ENCODE measurements around the gene FAM118A.
A peak's percentile ranks its signal among the peaks of the same experiment; 100 is the strongest.
"Not testable (repeated sequence)": the region's sequence is repeated elsewhere in the genome, so short reads cannot be mapped to it uniquely, and the experiment has no call there.

Gene FAM118A

GRCh38 chr22:45310331-45310976 is 720 bp downstream of the FAM118A start:
- DNase-seq: peak; percentile 37
- no peak for ATAC-seq

- DNase-seq: no peak
- no peak for ATAC-seq
Measured at GRCh38 chr22:45310977-45311531, 1.3 kb downstream of the FAM118A start.

GRCh38 chr22:45312415-45312814 is 2.7 kb downstream of the FAM118A start:
- no peak for DNase-seq
- ATAC-seq: no peak

DNA sequence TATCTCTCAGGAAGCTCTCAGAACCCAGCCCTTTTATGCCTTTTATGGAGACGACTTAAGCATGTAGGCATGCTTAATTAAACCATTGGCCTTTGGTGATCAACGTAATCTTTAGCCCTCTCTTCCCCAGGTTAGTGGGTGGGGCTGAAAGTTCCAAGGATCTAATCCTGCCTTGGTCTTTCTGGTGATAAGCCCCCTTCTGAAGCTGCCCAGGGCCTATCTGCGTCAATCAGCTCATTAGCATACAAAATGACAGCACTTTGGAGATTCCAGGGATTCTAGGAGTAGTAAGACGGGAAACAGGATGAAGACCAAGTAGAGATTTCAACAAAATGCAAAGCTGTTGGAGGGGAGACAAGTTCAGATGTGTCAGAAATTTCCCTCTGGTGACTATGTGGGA is 3.1 kb downstream of the FAM118A start:
- ATAC-seq (no peak), DNase-seq (no peak)

DNA sequence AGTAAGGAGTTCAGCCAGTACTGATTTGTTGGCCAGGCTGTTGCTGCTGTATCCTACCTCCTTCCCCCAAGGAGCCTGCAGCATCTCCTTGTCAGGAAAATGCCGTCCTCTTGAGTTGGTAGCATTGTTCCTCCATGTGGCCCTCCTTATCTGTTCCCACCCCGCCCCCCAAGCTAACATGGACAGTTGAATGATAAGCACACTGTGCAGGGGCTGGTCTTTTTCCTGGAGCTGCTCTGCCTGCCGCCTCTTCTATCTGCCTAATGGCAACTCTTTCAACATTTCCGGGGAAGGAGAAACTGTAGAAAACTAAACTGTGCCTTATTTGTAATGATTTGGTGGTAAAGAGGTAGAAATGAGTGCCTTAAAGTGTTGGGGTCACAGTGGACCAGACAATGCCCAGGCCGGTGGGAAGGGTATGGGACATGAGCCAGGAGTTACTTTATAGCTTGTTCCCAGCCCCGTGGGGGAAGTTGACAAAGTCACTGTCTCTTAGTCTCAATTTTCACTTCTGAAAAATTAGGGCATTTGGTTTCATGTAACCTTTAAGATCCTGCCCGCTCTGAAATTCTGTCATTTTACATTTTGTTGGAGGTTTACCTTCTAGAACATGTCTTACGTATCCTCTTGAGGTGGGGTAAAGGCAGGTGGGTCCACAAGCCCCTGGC is 4.5 kb downstream of the FAM118A start:
- DNase-seq: no peak
- no peak for ATAC-seq

GRCh38 chr22:45314786-45315185 is 5.1 kb downstream of the FAM118A start:
- DNase-seq (no peak), ATAC-seq (no peak)

GRCh38 chr22:45316796-45317526 is 7.2 kb downstream of the FAM118A start:
- DNase-seq: no peak
- ATAC-seq: no peak

DNA sequence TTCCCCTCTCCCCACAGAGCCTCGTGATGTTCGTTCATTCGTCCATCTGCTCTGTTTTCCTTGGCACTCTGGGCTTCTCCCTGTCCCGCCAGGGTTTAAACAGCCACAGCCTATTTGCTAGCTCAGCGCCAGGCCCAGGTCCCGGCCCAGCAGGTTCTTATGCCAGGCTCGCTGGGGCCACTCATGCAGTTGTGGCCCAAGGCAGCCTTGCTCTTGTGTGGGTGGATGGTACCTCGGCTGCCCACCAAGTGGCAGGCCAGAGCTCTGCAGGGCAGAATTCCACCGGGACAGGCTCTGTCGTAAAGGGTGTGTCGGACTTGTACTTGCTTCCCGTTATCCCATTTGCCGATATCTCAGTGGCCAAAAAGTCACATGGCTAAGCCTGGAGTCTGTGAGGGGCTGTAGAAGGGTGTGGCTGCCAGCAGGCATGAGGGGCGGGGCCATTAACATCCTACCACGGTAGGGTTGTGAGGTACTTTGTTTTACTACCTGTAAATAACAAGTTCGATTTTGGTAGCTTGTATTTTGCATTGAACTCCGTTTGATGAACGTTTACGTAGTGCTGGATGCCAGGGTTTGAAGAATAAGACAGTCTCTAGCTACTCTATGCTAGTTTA is 7.9 kb downstream of the FAM118A start:
- DNase-seq (no peak), ATAC-seq (no peak)

DNA sequence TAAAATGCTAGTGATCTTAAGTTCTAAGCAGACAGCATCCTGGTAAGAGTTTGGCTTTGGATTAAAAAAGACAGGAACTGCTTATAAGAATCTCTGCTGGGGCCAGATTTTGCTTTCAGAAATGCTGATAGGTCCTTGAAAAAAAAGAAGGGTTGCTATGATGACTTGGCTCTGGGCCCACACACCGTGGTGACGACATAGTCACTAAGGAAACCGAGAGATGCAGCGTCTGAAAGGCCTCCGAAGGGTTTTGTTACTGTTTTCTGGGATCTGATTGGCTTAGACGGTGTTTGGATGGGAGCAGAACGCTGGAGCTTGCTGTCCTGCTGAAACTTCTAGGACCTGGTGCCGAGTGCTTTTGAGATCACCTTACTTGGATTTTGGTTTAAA is 8.4 kb downstream of the FAM118A start:
- peak; percentile 86 for ATAC-seq
- peak; percentile 83 for DNase-seq

GRCh38 chr22:45318558-45319323 is 9.0 kb downstream of the FAM118A start:
- DNase-seq: peak; percentile 41

DNA sequence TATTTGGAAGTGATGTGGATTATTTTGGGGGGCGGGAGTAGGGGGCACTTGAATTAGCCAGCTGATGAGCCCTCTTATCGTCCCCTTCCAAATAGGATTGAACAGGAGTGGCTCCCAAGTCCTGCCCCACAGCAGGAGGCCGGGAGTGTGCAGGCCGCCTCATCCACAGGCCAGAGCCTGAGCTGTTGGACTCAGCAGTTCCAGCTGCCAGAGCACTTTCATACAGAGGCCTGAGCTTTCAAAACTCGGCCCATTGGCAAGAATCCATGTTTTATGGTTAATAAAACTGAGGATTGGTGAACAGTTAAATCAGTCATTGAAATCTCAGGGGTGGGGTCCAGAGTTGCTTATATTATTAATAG is 9.6 kb downstream of the FAM118A start:
- DNase-seq: no peak
- no peak for ATAC-seq

More at GRCh38 chr22:45318558-45319323, 9.0 kb downstream of the FAM118A start:
- ATAC-seq: peak; percentile 72

- DNase-seq (no peak), ATAC-seq (no peak)
Measured at GRCh38 chr22:45320357-45320976, 10.7 kb downstream of the FAM118A start.

DNA sequence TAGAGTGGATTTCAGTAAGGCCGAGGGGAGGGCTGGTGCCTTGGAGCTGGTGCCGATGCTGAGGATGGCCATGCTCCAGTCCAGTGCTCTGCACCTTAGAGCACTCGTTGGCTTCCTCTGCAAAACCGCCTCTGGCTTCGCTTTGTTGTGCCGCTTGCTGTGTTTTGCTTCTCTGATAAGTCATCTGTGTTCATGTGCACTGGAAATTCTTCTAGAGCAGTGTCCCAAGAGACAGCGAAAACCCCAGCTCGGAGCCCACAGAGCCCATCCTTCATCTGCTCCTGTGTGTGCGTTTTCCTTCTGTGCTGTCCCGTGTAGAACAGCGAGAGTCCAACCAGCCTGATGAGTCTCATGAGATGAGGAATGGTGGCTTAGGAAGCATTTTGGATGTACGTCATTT is 12.1 kb downstream of the FAM118A start:
- DNase-seq (no peak), ATAC-seq (no peak)

GRCh38 chr22:45322873-45323525 is 13.3 kb downstream of the FAM118A start:
- ATAC-seq: no peak

DNA sequence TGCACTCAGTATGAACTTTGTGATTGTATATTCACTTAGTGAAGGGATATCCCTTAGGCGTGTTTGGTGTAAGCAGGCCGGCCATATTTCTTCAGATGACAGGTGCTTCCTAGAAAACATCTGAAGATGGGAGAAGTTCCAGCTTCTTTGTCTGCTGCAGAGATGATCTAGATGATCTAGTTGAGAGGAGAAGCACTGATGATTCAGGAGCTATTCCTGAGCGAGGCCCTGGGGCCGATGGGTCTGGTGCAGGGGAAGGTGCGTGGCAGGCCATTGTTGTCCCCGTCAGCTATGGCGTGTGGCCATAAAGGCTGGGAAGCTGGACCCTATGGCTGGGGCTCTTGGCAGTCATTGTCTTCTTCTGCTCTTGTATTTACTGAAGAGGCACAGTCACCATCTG is 14.0 kb downstream of the FAM118A start:
- no peak for ATAC-seq
- no peak for DNase-seq

More at GRCh38 chr22:45322873-45323525, 13.3 kb downstream of the FAM118A start:
- DNase-seq: no peak

GRCh38 chr22:45324311-45324711 is 14.6 kb downstream of the FAM118A start:
- DNase-seq (no peak), ATAC-seq (no peak)

GRCh38 chr22:45328261-45328660 is 18.5 kb downstream of the FAM118A start:
- DNase-seq, ATAC-seq: not testable (repeated sequence)

GRCh38 chr22:45328822-45329529 is 19.2 kb downstream of the FAM118A start:
- ATAC-seq: no peak
- no peak for DNase-seq

DNA sequence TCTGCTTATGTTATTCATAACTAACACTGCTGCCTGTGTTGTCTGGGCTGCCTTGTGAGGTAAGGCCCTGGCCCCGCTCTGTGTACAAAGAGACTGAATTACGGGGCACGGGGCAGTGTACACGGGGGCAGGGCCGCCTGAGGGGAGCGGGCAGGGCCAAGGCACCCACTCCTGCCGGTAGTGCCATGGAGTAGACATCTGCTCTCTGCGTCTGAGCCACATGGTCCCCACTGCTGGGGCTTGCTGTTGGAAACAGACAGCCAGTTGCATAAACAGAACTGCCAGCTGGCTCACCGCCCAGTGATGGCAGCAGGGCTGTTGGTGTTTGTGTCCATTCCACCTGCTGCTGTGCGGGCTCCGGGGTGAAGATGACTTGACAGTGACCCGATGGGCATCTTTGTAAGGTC is 19.8 kb downstream of the FAM118A start:
- peak; percentile 28 for ATAC-seq
- no peak for DNase-seq

DNA sequence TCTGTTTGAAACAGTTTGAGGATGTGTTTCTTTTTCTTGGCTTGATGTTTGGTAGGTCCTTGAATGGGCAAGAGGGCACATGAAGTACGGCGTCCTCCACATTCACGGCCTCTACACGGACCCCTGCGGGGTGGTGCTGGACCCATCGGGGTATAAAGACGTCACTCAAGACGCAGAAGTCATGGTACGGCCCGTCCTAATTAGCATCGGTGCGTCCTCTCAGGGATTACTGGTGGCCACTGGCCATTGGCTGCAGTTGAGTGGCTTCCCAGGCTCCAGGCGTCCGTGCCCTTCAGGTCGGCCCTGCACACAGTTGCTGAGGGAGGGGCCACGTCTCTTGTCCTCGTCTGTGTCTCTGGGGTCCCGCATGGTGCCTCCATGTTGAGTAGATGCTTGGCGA is 20.8 kb downstream of the FAM118A start:
- no peak for DNase-seq
- no peak for ATAC-seq
